Measurements from ENCODE around the gene SIX2.

Gene SIX2

GRCh38 chr2:45000921-45001868 is 8.1 kb downstream of the SIX2 start:
- no peak for DNase-seq (ENCODE audit: low read depth)

- no peak for DNase-seq (ENCODE audit: low read depth)
Measured at GRCh38 chr2:45000341-45000901, 8.8 kb downstream of the SIX2 start.

DNA sequence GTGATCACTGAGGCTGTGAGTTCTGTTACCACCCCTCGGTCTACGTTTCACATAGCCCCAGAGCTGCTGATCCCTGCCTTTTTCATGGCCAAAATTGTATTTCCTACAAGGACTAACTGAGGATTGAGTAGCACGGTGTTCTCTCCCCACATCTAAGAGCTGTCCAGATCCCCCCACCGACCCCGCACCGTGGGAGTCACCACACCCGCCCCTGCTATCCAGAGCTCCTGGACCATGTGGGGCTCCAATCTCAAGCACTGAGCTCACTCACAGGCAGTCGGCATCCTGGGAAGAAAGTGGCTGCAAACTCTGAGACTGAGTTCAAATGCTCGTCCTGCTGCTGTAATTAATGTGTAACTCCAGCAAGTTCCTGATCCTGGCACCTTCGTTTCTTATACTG is 9.7 kb downstream of the SIX2 start:
- DNase-seq (ENCODE audit: low read depth): no peak

GRCh38 chr2:44997963-44998362 is 11.3 kb downstream of the SIX2 start:
- no peak for DNase-seq (ENCODE audit: low read depth)

DNA sequence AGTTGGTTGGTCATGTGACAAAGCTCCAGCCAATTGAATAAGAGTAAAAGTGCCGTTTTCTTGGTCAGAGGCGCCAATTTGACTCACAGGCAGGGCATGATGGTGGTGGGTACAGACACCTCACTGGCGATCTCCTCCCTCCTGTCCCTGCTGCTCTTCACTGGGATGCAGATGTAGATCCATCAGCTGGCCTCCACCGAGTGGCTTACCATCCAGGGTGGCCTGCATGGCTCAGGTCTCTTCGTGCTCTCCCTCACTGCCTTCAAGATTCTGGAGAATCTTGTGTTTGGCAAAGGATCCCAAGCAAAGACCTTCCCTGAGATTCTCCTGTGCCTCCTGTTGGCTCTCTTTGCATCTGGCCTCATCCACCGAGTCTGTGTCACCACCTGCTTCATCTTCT is 12.9 kb downstream of the SIX2 start:
- DNase-seq (ENCODE audit: low read depth): no peak

- no peak for DNase-seq (ENCODE audit: low read depth)
Measured at GRCh38 chr2:44994377-44994776, 14.9 kb downstream of the SIX2 start.

GRCh38 chr2:44989176-44989575 is 20.1 kb downstream of the SIX2 start:
- no peak for DNase-seq (ENCODE audit: low read depth)

DNA sequence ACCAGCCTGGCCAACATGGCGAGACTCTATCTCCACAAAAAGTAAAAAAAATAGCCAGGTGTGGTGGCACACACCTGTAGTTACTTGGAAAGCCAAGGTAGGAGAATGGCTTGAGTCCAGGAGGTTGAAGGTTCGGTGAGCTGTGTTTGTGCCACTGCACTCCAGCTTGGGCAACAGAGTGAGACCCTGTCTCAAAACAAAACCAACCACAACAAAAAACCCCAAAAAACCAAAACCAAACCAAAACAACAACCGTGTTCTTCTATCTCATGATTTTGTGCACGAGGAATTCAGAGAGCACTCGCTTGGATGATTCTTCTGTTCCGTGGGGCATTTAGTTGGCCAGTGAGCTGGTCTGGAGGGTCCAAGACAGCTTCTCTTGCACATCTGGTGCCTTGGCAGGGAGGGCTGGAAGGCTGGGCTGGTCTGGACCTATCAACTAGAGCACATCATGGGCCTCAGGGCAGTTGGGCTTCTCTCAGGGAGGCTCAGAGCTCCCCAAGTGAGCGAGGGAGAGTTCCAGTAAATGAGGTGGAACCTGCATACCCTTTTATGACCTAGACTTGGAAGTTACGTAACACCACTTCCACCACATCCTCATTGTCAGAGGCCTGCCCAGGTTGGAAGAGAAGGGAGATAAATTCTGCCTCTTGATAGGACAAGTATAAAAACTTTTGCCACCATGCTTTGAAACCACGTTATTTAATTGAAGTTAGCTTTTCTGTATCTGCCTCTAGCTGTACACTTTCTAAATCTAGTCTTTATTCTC is 25.2 kb downstream of the SIX2 start:
- no peak for DNase-seq (ENCODE audit: low read depth)

DNA sequence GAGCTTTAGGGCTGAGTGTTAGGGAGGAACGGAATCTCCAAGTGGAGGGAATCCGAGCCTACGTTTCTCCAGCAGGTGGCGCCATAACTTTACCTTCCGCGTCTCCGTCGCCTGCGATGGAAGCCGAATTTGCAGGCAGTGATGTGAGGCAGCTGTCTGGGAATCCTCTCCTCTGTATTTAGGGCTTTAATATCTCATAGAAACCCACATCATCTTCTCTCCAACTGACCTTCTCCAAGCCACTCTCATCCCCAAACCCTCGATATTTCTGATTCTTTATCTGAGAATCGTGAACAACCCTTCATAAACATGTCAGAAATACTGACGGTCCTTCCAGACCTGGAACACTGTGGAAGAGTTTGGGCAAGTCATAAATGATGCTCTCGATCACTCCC is 27.5 kb downstream of the SIX2 start:
- peak; percentile 35 for DNase-seq (ENCODE audit: low read depth)

DNA sequence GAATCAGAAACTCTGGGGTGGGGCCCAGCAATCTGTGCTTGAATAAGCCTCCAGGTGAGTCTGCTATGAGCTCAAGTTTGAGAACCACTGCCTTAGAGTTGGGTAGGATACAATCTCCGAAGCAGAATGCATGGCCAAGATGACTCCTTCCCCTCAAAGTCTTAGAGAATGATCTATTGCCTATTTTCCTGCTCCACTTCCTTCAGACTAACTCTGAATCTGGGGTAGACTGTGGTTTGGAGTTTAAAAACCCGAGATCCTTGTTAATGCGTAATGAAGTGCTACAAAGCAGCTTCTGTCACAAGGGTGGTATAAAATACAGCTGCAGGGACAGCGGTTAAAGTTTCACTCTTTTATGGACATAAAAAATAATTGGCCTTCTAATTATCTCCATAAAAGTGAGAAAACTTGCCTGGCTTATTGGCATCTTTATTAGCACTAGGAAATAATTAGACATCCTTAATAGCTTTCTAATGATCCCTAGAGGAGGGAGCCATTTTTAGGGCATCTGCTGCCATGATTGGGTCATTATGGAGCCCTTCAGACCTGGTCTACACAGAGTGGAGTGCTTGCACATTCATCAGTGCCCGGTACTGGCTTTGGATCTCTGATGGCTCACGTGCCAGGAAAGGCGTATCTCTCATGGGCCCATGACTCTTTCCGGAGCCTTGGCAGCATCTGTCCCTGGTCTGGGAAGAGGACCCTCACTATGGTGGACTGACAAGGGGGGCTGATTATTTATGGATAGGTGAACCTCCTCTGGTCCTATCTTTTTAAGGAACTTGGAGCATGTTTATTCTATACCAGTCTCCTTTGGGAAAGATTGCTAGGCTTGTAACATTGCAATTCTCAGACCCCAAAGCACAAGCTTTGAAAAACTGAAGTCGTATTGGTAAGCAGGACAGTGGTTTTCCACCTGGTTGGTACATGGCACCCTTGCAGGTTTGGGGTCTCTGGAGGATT is 28.2 kb downstream of the SIX2 start:
- no peak for DNase-seq (ENCODE audit: low read depth)

GRCh38 chr2:44979581-44979980 is 29.7 kb downstream of the SIX2 start:
- no peak for DNase-seq (ENCODE audit: low read depth)

DNA sequence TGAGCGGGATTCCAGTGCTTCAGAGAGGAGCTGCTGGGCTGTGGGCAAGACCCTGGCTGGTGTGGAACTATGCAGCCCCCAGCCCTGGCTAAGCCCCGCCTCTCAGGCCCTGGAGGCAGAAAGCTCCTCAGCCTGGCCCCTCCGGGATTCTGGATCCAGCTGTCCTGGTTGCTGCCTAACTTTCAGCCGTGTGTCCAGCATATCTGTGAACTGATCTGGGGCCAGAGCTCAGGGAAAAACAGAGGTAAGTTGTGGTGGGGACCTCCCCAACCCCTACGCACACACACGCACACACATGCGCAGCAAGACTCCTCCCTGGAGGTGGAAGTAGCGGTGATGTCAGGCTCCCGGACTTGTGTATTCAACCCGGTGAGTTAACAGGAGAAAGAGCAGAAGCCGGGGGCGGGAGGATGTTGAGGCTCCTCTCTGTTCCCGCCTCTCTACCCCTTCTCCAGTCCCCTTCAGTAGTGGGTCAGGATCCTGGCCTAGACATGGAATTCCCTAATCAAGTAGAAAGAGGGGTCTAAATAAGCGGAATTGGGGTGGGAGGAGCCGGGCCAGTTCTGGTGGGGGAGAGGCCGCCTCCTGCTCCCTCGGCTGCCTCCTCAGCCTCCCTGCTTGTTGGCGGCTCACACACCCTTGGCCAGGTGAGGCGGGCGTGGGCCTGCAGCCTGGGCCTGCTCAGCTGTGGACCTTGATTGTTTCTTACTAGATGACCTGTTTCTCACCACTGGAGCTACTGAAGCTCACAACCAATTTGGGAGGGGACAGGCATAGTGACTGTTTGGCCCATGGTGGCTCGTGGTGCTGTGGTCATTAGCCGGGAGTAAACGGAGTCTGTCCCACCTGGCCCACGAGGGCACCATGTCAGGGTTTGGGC is 33.4 kb downstream of the SIX2 start:
- no peak for DNase-seq (ENCODE audit: low read depth)

DNA sequence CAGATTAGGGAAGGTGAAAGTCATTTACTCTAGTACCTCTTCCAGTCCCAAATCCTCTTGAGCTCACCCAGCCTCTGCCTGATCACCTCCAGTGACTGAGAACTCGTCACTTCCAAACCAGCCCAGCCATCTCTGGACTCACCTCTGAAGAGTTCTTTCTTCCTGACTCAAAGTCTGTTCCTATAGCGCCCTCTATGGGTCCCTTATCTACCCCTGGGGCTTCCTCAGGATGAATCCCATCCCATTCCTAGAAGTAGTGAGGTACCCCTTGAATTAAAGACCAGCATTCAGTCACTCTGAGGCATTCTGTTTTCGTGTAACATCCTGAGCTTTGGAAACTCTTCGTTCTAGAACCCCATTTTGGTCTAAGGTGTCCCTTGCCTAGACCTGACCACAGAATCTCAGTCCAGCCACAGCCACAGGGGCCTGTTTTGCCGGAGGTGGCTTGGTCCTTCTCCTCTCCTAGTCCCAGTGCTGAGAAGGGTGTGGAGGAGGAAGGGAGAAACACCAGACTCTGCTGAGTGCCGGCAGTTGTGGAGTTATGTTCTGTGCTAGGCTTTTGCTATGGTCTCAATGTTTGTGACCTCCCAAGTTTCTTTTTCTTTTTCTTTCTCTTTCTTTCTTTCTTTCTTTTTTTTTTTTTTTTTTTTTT is 35.1 kb downstream of the SIX2 start:
- no peak for DNase-seq (ENCODE audit: low read depth)

DNA sequence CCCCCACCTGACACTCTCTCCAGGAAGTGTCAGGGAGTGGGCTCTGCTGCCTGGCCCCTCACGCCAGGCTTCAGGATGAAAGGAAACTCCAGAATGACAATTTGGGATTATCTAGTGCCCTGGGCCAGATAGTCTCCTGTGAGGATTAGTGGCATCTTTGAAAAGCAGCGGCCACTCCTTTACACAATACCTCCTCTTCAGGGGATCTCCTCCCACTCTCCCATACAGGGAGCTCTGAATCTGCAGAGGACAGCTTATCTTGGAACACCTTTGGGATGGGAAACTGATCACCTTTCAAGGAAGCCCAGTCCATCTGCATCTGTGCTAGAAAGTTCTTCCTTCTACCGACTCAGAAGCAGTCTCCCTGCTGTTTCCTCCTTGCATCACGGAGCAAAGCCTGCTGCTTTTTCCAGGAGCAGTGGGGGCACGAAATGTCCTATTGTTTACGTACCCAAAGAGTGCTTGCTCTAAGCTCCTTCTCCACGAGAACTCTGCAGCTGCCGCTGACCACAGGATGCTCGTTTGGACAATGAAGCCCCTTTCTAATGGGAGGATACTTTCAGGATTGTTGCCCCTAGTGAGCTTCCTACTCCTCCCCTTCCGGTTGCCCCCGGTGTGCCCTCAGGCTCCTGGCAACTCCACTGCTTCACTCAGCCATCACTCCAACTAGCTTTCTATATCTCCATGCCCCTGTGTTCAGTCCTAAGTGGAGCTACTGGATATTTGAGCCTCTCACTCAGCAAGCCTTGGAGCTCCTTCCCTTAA is 36.3 kb downstream of the SIX2 start:
- DNase-seq (ENCODE audit: low read depth): no peak

GRCh38 chr2:44970846-44971450 is 38.3 kb downstream of the SIX2 start:
- no peak for DNase-seq (ENCODE audit: low read depth)

DNA sequence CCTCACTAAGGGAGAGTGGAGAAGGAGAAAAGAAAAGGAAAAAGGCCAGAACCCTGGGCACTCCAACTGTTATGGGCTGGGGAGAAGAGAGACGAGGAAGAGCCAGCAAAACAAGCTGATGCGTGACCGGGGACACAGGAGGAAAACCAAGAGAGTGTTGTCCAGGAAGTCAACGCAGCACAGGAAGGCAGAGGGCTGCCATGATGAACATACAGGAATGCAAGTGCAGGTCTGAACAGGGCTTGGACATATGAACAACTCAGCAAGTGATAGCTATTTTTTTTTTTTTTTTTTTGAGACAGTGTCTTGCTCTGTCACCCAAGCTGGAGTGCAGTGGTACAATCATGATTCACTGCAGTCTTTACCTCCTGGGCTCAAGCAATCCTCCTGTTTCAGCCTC is 39.3 kb downstream of the SIX2 start:
- no peak for DNase-seq (ENCODE audit: low read depth)

DNA sequence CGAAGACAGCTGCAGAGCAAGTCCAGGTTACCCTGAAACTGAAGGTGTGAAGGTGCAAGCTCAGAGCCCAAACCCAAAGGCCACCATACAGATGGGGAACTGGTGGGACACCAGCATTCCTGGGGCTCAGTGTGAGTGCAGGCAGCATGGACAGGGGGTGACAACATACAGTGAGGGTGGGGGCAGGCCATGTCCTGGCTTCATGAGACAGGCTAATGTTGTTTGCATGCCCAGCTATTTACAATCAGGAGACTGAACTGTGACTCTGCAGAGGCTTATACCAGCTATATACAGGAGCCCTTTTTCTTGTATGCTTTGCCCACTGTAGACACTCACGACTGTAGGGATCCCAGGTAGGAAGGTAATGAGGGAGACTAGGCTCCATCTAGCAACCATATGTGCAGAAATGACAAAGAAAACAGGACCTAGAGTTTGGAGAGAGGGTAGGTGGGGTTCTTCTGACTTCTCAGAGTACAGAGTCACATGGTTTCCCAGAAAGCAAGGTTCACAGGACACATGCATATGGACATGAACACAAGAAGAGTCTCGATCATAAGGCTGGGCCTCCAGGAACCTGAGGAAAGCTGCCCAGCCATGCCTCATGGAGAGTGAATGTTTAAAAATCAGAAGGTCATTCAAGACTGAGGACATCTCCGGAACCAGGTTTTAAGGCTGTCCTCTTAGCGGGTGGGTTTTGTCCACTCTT is 41.4 kb downstream of the SIX2 start:
- no peak for DNase-seq (ENCODE audit: low read depth)

DNA sequence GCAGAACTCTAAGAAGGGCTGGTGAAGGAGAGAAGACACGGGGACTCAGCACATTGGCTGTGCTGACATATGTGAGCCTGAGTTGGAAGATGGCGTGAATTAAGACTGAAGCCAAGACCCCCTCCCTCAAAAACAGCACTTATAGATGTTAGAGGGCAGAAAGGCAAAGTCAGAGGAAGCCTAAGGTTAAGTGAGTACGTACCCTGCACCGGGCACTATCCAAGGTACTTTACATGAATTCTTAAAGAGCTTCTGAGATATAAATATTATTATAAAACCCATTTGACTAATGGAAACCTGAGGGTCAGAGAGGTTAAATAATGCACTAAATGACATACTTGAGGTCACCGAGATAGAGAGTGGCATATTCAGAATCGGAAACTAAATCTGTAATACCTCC is 42.2 kb downstream of the SIX2 start:
- DNase-seq (ENCODE audit: low read depth): no peak
